IMR-90 (cell line): ENCODE measurements around the gene CRTAC1.

ENCODE experiments used
- CTCF ChIP-seq: conservative IDR thresholded peaks from 2 replicates; pipeline ENCODE4 v1.5.1; 2012; ENCODE audit warnings: mild to moderate bottlenecking, low read depth, low read length, improper control_type of control experiment
- FOS ChIP-seq: fragments of 150-350 bp; IDR thresholded peaks from 2 replicates; pipeline ENCODE4 v1.6.1; 2016; ENCODE audit warnings: low read depth, low read length
- MXI1 ChIP-seq: IDR thresholded peaks from 2 replicates; pipeline ENCODE4 v1.6.1; 2012; ENCODE audit warnings: low read depth, mild to moderate bottlenecking, low read length, moderate library complexity, borderline replicate concordance
- POLR2A ChIP-seq: IDR thresholded peaks from 2 replicates; pipeline ENCODE4 v1.6.1; 2012; ENCODE audit warnings: mild to moderate bottlenecking, low read depth, low read length
- RAD21 ChIP-seq: IDR thresholded peaks from 2 replicates; pipeline ENCODE4 v1.6.1; 2012; ENCODE audit warnings: low read length, improper control_type of control experiment
- RFX5 ChIP-seq: IDR thresholded peaks from 2 replicates; pipeline ENCODE4 v1.8.0; 2012; ENCODE audit warnings: low read depth, mild to moderate bottlenecking, low read length, moderate library complexity
- TF ChIP-seq, protein P1 (sequence below): fragments of 150-350 bp; IDR thresholded peaks from 2 replicates; pipeline ENCODE4 v1.6.1; 2016; ENCODE audit warnings: low read depth, mild to moderate bottlenecking, low read length, moderate library complexity, borderline replicate concordance

DNA sequence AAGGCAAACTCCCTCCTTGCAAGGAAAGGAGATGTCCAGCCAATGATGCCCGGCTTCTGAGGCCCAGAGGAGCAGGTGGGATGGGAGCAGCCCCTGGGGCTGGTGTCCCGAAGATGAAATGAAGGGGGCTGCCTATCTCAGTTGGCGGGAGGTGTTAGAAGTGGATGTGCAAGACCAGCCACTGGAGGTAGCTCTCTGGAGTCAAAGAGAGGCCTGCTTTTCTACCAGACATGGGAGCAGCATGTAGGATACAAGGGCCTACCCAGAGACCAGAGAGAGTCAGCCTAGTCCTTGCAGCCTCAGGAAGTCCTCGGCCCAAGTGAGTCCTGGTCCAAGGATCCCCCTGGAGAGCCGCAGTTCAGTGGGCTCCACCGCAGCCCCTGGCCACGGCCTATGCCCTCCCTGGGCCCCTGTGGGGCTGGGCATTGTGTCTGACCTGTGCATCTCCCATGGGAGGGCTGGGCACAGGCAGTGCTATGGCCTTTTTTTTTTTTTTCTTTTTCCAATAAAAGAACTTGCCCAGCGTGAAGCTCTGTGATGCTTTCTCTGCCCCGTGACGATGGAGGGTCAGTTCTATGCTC lies 163.1 kb downstream of the CRTAC1 start:
- no peak for TF ChIP-seq CTCF
- no peak for TF ChIP-seq POLR2A
- TF ChIP-seq FOS: no peak
- no peak for TF ChIP-seq MXI1
- TF ChIP-seq RAD21: no peak
- TF ChIP-seq RFX5: no peak
- TF ChIP-seq, protein P1, sequence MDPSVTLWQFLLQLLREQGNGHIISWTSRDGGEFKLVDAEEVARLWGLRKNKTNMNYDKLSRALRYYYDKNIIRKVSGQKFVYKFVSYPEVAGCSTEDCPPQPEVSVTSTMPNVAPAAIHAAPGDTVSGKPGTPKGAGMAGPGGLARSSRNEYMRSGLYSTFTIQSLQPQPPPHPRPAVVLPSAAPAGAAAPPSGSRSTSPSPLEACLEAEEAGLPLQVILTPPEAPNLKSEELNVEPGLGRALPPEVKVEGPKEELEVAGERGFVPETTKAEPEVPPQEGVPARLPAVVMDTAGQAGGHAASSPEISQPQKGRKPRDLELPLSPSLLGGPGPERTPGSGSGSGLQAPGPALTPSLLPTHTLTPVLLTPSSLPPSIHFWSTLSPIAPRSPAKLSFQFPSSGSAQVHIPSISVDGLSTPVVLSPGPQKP: no peak
